Loucy (cell line): Measurements from ENCODE around the gene ACTRT3.

Experiments used
- H2AFZ ChIP-seq: fragments of 200-600 bp; sonication (generic); 2 replicates; pipeline ENCODE4 v1.6.0; 2016; ENCODE audit warnings: antibody characterized with exemption, mild to moderate bottlenecking, low read length, moderate library complexity
- H3F3A ChIP-seq: fragments of 200-600 bp; 2 replicates; pipeline ENCODE4 v1.6.0; 2016; ENCODE audit warnings: antibody characterized with exemption, low read depth, mild to moderate bottlenecking
- H3K27me3 ChIP-seq: fragments of 200-600 bp; sonication (generic); 2 replicates; pipeline ENCODE4 v1.6.1; 2014; ENCODE audit warnings: low read length, mild to moderate bottlenecking; ENCODE audit not compliant: insufficient read depth, poor library complexity, severe bottlenecking
- H3K36me3 ChIP-seq: fragments of 200-600 bp; sonication (generic); 2 replicates; pipeline ENCODE4 v1.6.1; 2016; ENCODE audit warnings: low read length; ENCODE audit not compliant: insufficient read depth
- H3K4me1 ChIP-seq: fragments of 200-600 bp; sonication (generic); 2 replicates; pipeline ENCODE4 v1.5.1; 2014; ENCODE audit warnings: low read length, mild to moderate bottlenecking; ENCODE audit not compliant: insufficient read depth, poor library complexity, severe bottlenecking
- H3K4me2 ChIP-seq: fragments of 200-600 bp; sonication (generic); 2 replicates; pipeline ENCODE4 v1.6.0; 2014; ENCODE audit warnings: antibody characterized with exemption, low read length, low read depth, mild to moderate bottlenecking; ENCODE audit not compliant: poor library complexity, severe bottlenecking
- H3K4me3 ChIP-seq: fragments of 200-600 bp; sonication (generic); 2 replicates; pipeline ENCODE4 v1.5.1; 2014; ENCODE audit warnings: low read length, mild to moderate bottlenecking, mixed read lengths; ENCODE audit not compliant: poor library complexity, severe bottlenecking
- H3K79me2 ChIP-seq: fragments of 200-600 bp; sonication (generic); 2 replicates; pipeline ENCODE4 v1.6.1; 2014; ENCODE audit warnings: low read length; ENCODE audit not compliant: insufficient read depth
- H3K9ac ChIP-seq: fragments of 200-600 bp; sonication (generic); 2 replicates; pipeline ENCODE4 v1.6.0; 2014; ENCODE audit warnings: mild to moderate bottlenecking, low read depth, low read length, moderate library complexity; ENCODE audit not compliant: poor library complexity, severe bottlenecking
- H3K9me2 ChIP-seq: fragments of 200-600 bp; sonication (generic); replicated peaks from 2 replicates; pipeline ENCODE4 v1.6.1; 2016; ENCODE audit warnings: low read depth, low read length, mixed read lengths
- H3K9me3 ChIP-seq: fragments of 200-600 bp; sonication (generic); 2 replicates; pipeline ENCODE4 v1.6.1; 2014; ENCODE audit warnings: mild to moderate bottlenecking, antibody characterized with exemption, low read length, low read depth; ENCODE audit not compliant: insufficient read depth
- H4K20me1 ChIP-seq: fragments of 200-600 bp; sonication (generic); 2 replicates; pipeline ENCODE4 v1.6.0; 2014; ENCODE audit warnings: antibody characterized with exemption, low read length, mild to moderate bottlenecking; ENCODE audit not compliant: insufficient read depth, poor library complexity, severe bottlenecking
- EZH2phosphoT487 ChIP-seq: fragments of 200-600 bp; IDR thresholded peaks from 2 replicates; pipeline ENCODE4 v1.6.1; 2018; ENCODE audit warnings: antibody characterized with exemption, mild to moderate bottlenecking, moderate library complexity, borderline replicate concordance
- TF ChIP-seq, protein P1 (sequence below): fragments of 200-600 bp; sonication (generic); conservative IDR thresholded peaks from 2 replicates; pipeline ENCODE4 v1.5.1; 2014; ENCODE audit warnings: mild to moderate bottlenecking, antibody characterized with exemption, low read length

Gene ACTRT3

GRCh38 chr3:169754711-169755110, 14.7 kb downstream of the ACTRT3 start:
- no peak overlapping the region for H3K9ac ChIP-seq
- H2AFZ ChIP-seq: no peak overlapping the region
- no peaks in the 10 kb centered on the region for H4K20me1 ChIP-seq
- no peak overlapping the region for H3K4me2 ChIP-seq
- H3K4me1 ChIP-seq: peaks cover 17% of the 10 kb centered on the region
- TF ChIP-seq EZH2phosphoT487: no peak
- TF ChIP-seq, protein P1, sequence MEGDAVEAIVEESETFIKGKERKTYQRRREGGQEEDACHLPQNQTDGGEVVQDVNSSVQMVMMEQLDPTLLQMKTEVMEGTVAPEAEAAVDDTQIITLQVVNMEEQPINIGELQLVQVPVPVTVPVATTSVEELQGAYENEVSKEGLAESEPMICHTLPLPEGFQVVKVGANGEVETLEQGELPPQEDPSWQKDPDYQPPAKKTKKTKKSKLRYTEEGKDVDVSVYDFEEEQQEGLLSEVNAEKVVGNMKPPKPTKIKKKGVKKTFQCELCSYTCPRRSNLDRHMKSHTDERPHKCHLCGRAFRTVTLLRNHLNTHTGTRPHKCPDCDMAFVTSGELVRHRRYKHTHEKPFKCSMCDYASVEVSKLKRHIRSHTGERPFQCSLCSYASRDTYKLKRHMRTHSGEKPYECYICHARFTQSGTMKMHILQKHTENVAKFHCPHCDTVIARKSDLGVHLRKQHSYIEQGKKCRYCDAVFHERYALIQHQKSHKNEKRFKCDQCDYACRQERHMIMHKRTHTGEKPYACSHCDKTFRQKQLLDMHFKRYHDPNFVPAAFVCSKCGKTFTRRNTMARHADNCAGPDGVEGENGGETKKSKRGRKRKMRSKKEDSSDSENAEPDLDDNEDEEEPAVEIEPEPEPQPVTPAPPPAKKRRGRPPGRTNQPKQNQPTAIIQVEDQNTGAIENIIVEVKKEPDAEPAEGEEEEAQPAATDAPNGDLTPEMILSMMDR: no peak
- peaks cover 7% of the 10 kb centered on the region for H3F3A ChIP-seq
- no peaks in the 10 kb centered on the region for H3K36me3 ChIP-seq
- no peaks in the 10 kb centered on the region for H3K79me2 ChIP-seq
- no peaks in the 10 kb centered on the region for H3K9me3 ChIP-seq
- no peaks in the 10 kb centered on the region for H3K9me2 ChIP-seq
- peaks cover 16% of the 10 kb centered on the region for H3K27me3 ChIP-seq
- no peak overlapping the region for H3K4me3 ChIP-seq

GRCh38 chr3:169751875-169752274, 17.5 kb downstream of the ACTRT3 start:
- no peaks in the 10 kb centered on the region for H3K9me3 ChIP-seq
- H4K20me1 ChIP-seq: no peaks in the 10 kb centered on the region
- no peaks in the 10 kb centered on the region for H3K4me1 ChIP-seq
- TF ChIP-seq EZH2phosphoT487: no peak
- TF ChIP-seq, protein P1: no peak
- H3K79me2 ChIP-seq: no peaks in the 10 kb centered on the region
- no peak overlapping the region for H2AFZ ChIP-seq
- H3K9me2 ChIP-seq: no peaks in the 10 kb centered on the region
- H3K27me3 ChIP-seq: peaks cover 16% of the 10 kb centered on the region
- no peak overlapping the region for H3K9ac ChIP-seq
- H3K4me2 ChIP-seq: no peak overlapping the region
- no peaks in the 10 kb centered on the region for H3F3A ChIP-seq
- H3K4me3 ChIP-seq: no peak overlapping the region
- no peaks in the 10 kb centered on the region for H3K36me3 ChIP-seq

GRCh38 chr3:169750665-169751064, 18.7 kb downstream of the ACTRT3 start:
- no peaks in the 10 kb centered on the region for H4K20me1 ChIP-seq
- no peaks in the 10 kb centered on the region for H3K9me2 ChIP-seq
- H3K27me3 ChIP-seq: peaks cover 9% of the 10 kb centered on the region
- no peaks in the 10 kb centered on the region for H3K4me1 ChIP-seq
- H3K9ac ChIP-seq: no peak overlapping the region
- no peaks in the 10 kb centered on the region for H3F3A ChIP-seq
- TF ChIP-seq, protein P1: no peak
- no peak for TF ChIP-seq EZH2phosphoT487
- H2AFZ ChIP-seq: no peak overlapping the region
- no peak overlapping the region for H3K4me2 ChIP-seq
- no peaks in the 10 kb centered on the region for H3K36me3 ChIP-seq
- H3K9me3 ChIP-seq: no peaks in the 10 kb centered on the region
- H3K4me3 ChIP-seq: no peak overlapping the region
- H3K79me2 ChIP-seq: no peaks in the 10 kb centered on the region
